ENCODE data around the gene RBPJ.
A peak's percentile ranks its signal among the peaks of the same experiment; 100 is the strongest.

The RBPJ gene

DNA sequence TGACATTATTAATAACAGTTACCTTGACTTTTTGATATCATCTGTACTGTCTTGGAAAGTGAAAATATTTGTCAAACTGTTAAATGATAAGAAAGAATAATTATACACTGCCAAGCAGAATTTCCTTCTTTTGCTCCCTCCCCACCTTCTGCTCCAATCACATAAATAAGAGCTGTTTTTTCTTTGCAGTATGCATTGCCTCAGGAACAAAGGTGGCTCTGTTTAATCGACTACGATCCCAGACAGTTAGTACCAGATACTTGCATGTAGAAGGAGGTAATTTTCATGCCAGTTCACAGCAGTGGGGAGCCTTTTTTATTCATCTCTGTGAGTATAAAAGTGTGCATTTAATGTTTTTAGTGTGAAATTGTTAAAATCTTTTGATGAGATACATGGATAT is 103.3 kb downstream of the RBPJ start:
- DNase-seq = no peak

DNA sequence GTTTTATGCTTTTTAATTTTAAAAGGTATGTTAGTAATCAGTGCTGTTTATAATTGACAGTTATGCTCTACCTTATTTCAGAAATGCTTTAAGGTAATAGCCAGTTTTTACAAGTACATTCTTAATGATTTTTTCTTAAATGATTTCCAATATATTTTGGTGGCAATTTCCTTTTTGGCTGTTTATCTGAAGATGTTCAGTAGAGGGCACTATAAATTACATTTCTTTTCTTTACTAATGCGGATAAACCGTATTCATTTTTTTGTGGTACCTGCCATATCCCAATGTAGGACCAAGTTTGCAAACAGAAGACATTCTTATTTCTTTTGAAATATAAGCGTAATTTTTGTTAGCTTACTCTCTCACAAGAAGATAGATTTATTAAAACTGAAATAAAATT is 104.0 kb downstream of the RBPJ start:
- DNase-seq = no peak

DNA sequence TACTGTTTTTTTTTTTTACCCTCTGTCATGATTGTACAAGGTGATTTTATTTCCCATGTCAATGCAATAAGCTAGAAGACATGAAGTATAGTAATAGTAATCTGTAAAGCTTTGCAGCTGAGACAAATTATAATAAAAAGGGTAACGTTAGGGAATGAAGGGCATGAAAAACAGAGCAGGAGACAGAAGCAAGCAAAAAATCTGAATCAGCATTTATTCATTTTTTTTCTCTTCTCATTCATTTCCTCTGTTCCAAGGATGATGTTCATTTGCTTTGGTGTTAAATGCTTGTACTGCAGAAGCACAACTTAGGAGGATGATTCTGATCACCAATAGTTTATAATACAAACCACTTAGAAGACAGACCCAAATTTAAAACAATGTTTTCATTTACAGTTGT is 105.1 kb downstream of the RBPJ start:
- DNase-seq = no peak

DNA sequence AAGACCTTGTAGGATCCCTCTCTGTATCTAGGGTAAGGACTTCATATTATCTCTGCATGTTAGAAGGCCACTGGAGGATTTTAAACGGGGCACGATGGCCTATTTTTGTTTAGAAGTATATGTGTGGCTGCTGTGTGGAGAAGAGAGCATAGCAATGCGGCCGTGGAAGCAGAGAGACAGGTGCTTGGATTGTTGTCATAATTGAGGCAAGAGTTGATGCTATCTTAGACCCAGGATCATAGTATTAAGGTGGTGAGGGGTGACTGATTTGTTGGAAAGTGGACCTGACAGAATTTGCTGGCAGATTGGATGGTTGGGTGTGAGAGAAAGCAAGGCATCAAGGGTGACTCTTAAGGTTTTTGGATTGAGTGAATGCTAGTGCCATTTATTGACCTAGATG is 106.1 kb downstream of the RBPJ start:
- DNase-seq = no peak

DNA sequence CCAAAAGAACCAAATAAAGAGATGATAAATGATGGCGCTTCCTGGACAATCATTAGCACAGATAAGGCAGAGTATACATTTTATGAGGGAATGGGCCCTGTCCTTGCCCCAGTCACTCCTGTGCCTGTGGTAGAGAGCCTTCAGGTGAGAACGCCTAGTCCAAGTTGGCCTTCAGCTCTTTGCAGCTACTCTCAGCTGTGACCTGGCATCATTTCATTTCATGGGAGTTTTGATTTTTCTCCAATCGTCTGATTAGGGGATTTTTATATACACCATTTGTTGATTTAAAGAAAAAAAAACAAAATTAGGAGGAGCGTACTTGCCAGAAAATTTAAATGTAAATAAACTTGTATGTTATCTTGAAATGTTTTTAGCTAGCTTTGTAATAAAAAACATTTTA is 109.1 kb downstream of the RBPJ start:
- no peak for DNase-seq

DNA sequence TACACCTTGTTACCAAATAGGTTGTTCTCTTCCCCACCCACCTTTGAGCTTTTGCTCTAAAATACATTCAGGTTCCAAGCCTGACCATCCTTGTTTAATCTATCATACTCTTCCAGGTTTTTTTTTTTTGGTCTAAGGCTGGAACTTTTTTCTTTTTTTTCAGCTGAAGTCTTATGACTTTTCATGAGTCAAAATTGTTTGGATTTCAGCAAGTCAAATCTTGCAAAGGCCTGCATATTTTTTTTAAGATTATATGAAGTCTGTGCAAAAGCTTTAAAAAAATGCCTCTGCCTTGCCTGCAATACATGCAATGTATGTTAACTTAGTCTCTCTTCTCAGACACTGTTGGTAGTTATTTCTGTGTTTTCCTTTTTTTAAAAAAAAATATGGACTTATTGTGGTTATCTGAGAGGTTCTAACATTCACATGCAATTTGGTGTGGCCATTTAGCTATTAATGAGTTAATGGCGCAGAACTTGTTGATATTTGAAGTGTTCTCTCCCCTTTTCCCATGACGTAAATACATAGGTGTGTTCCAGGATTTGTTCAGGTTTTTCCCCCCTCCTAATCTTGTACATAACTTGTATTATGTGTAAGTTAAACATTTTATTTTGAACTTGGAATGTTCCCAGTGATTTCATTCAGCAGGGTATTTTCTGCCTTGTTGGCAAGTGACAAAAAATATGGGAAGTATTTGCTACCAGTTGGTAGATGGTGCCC is 110.8 kb downstream of the RBPJ start:
- DNase-seq = no peak

DNA sequence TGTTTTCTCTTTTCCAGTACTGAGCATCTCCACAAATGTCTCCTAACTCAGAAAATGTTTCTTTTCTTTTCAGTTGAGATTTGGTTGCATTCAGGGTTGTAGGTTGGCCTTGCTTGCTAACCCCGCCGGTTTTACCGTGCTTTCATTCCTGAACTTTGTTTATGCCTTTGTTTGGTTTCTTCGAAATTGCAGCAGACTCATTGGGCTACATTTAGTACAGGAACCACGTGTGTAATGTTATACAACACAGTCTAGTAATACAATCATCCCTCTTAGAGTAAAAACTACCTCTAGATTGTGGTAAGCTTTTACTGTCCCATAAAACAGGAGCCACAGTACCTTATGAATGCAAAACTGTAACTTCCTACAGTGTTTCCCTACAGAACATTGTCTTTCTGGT is 111.6 kb downstream of the RBPJ start:
- no peak for DNase-seq

DNA sequence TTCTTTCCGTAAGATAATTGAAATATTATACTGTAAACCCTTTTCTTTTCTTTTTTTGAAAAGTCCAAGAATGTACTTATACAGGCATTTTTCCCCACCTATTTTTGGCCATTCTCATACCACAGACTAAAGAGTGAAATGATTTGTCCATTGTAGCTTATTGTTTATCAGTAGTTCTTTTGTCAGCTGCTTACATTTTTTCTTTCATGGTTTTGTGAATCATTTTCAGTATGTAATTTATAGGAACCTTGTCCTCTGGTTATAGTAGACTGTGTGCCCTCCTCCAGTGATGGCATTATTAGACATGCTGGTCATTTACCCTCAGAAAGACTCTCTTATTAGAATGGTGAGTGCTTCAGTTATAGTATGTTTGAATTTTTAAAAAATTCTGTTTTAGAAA is 112.7 kb downstream of the RBPJ start:
- DNase-seq = no peak

DNA sequence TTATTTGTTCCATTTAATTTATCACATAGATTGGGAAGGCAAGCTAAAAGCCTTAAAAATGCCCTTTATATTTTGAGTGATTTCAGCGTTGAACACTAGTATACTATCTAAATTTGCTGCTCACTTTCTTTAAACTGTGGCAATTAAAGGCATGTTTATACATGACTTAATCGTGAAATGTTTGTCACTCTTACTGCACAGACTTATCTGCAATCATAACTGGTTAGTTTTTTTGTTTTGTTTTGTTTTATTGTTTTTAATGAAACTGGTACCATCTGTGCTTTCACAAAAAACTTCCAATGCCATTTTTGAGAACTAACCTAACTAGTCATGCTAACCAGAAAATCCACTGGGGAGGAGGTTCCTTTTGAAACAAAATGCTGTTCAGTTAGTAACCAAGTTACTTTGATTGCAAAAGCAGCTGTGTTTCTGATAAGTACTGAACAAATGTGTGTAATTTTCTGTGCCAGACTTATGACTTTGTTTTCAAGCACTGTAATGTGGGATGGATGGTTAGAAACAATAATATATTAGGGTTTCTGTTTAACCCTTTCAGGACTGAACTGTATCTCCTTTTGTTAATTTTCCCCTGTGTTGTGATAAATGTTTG is 113.3 kb downstream of the RBPJ start:
- no peak for DNase-seq

DNA sequence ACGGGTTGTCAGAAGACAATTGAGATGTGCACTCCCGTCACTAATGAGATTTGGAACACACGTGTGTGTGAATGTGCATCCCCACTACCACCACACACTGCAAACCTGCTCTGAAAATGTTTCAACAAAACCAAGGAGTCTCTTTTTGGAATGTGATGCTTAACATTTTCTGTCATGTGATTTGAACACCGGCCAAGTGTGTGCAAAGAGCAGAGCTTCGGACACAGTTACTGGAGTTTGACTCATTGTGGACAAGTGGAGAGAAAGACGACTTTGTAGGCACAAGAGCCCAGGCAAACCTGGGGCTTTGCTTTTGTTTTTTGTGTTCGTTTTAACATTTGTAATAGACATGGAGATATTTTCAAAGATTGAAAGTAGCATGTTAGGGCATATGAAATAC is 120.3 kb downstream of the RBPJ start:
- DNase-seq = peak; percentile 11

DNA sequence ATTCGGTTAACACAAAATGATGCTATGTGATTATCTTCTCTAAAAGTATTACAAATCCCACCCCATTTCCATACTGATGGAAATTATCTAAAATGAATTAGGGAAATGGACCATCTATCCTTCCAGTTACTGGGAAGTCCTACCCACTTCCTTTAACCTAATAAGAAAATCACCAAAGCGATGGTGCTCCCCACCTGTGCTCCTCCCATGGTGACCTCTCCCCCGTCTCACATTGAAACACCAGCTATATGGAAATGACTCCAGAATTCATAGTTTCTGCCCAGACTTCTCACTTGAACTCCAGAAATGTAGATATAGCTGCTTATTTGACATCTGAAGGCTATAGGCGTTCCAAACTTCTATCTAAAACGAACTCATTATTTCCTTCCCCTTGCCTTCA is 121.0 kb downstream of the RBPJ start:
- DNase-seq = no peak

DNA sequence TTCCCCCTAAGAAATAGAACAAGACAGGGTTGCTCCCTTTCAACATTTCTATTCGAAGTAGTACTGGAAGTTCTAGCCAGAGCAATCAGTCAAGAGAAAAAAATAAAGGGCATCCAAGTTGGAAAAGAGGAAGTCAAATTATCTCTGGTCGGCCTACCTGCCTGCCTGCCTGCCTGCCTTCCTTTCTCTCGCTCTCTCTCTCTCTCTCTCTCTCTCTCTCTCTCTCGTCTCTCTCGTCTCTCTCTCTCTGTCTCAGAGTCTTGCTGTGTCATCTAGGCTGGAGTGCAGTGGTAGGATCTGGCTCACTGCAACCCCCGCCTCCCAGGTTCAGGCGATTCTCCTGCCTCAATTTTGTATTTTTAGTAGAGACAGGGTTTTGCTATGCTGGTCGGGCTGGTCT is 126.6 kb downstream of the RBPJ start:
- no peak for DNase-seq

DNA sequence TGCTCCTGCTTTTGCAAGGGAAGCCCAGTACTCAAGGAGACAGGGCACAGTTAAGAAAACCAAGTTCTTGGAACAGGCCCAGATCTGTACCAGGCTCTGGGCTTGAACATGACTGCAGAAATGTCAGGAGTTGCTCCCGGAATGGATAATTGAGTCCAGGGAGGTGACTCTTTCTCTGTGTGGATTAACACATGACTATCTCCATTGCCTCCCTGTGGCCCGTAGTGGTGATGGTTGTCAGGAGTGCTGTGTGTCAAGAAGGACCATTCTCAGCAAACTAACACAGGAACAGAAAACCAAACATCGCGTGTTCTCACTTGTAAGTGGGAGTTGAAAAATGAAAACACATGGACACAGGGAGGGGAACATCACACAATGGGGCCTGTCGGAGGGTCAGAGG is 129.6 kb downstream of the RBPJ start:
- no peak for DNase-seq

DNA sequence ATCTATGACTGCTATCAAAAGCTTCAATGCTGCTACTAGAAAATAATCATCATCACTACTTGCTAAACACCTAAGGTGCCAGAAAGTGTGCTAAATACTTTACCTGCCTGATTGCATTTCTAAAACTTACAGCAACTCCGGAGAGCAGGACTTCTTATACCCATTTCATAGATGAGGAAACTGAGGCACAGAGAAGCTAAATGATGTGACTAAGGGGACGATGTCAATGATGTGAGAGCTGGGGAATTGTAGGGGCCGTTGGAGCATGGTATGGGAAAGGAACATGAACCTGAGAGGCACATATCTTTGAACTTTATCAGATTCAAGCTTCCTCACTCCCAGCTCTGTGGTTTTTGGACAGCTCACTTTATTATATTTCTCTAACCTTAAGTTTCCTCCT is 130.8 kb downstream of the RBPJ start:
- DNase-seq = no peak

DNA sequence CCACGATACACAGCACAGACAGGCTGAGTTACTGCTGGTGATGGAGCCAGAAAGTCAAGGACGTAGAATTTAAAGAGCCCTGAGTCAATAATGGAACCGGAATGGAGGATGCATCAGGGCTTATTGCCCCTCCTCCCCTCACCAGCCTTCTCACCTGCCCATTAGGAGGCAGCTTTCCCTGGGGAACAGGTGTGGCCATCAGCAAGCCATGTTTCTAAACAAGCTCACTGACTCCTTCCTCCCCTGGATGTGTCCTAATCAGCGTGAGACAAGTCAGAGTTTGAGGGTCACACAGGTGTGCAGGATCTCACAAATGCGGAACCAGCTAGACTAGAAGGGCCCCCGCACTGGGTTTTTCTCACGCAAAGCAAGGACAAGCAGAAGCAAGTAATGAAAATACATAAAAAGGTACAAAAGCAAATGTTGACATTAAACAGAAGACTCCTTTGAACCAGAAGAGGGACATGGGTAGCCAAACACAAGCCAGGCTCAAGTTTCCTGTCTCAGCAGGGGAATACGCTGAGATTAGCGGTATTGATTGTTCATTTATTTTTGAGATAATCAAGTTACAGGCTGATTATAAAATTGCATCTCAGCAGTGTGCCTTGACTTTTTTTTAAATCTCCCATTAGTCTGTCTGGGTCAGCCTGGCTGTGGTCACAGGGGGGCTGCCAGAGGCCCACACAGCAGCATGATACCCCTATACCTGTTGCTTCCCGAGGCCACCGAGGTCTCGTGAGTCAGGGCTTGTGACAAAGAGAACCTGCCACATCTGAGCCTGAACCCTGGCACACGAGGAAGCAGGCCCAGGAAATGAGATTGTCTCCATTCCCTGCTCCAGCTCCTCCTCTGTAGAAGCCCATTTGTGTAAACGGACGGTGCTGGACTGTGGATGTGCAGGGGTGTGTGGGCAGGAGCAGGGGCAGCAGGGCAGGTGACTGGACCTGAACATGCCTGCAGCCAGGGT is 132.0 kb downstream of the RBPJ start:
- DNase-seq = no peak

DNA sequence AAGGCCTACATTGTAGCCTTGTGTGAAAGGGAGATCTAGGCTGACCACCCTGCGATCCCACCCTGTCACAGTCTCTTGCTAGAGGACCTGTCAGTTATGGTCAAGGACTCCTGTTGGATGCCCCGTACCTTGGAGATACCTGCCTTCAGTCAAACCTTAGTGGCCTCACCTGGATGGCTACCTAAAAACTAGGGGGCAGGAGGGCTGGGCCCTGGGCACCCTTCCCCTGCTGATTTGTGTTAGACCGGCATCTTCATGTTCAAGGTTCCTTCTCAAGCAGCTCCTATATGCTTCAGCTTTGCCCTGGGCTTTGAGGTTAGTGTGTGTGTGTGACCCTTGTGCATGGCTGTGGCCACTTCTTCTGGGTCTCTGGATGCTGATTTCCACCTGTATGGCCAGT is 134.1 kb downstream of the RBPJ start:
- DNase-seq = no peak

DNA sequence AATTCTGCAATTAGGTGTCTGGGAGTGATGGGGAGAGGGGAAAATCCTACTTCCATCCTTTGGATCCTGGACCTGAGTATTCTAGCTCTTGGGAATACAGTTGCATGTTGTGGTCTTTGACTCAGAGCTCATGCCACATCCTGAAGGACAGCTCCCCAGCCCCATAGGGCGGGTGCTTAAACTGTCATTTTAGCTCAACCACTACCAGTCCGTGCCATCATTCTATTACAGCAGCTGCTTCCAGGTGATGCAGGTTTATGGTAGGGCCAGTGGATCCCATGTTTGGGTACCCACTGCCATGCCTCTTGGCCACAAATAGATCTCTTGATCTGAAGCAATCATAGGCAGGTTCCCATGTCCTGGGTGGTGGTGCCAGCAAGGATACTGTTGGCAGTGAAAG is 134.8 kb downstream of the RBPJ start:
- DNase-seq = no peak

DNA sequence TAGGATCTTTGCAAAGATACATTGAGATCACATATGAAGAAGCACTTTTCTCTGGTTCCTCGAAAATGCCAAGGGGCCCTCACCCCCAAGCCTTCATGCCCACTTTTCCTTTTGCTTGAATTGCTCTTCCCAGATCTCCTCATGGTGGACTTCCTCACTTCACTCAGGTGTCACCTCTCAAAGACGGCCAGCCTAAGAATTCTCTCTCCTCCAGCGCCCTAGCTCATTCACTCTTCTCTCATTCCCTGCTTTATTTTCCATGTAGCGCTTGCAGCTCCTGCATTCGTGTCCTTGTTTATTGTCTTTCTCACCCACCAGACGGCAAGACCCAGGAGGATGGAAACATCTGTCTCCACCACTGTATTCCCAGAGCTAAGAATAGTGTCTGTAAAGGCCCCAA is 136.6 kb downstream of the RBPJ start:
- no peak for DNase-seq

DNA sequence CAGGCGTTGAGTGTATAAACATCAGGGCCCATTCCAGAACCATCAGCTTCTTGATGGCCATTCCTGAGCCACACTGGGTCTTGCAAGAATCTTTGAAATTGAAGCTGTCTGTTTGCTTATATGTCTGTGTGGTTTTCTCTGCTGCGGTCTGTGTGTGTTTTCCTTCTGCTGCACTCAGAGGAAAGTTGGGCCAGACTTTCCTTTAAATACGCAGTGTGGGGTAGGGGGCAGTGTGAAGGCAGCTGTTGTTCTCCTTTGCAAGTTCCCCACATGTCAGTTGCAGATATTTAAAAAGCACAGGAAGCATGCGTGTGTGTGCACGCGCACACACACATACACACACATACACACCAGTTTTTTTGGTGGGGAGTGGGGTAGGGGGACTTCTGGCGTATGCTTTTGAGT is 137.3 kb downstream of the RBPJ start:
- DNase-seq = no peak

DNA sequence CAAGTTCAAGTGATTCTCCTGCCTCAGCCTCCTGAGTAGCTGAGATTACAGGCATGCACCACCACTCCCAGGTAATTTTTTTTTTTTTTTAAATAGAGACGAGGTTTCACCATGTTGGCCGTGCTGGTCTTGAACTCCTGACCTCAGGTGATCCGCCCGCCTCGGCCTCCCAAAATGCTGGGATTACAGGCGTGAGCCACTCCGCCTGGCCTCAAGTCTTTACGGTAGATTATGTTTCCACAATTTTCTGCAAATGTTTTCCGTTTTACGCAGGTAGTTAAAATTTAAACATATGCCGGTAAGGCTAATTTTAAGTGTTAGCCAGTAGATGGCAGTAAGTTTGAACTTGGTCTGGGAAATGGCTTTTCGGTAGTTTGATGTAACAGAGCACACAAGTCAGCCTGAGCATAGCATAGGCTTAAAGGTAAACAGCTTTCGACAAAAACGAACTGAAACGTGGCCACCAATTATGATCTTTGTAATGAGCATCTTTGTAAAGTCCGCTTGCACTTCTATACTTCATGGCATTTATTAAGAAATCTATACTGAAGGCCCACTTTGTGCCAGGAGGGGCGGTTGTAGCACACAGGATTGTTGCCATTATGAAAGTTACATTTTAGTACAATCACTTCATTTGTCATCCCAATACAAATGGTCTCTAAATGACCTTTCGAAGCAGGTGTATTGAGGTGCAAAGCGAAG is 138.4 kb downstream of the RBPJ start:
- peak; percentile 37 for DNase-seq

DNA sequence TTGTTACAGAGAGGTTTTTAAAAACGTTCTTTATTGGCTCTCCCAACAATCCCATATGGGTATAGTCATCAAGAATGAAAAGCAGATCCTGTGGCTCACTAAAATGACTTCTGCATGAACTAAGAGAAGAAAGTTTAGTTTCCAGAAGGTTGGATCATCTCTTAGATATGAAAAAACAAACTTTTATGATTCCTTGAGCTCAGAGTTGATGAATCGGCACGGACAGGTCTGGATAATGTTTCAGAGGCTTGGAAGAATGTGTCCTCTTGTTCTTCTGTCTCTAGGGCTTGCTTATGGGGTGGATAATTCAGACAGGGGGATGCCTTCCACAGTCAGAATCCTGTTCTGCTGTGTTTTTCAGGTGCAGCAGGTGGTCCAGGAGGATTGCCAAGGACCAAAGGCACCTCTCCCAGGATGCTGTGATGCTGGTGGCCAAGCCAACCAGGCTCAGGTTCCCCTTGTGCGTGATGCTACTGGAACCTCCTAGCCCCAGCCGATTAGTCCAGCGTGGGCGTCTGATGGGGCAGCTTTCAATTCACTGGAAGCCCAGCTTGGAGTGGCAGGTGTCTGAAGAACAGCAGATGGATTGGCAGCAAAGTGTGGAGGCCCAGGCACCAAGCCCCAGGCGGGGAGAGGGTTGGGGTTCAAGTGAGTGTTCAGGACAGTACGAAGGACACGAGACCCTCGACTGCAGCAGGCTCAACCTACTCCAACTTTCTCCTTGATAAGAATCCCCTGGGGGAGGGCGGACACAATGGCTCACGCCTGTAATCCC is 139.1 kb downstream of the RBPJ start:
- DNase-seq = no peak

DNA sequence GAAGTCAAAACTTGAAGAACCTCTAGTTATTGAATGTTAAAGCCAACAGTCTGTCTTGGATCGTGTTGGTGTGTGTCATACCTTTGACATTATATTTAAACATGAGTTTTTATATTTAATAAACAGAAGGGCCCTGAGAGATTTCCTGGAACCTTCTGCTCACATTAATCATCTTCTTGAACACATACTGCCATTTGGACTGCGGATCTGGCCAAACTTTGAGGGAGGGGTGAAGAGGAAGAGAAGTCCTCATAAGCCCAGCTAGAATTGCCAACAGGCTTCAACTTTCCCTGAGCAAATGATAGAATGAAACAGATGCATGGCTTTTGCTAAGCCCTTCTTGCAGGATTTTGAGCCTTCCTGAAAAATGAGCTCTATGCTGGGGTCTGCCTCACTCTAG is 142.1 kb downstream of the RBPJ start:
- no peak for DNase-seq

DNA sequence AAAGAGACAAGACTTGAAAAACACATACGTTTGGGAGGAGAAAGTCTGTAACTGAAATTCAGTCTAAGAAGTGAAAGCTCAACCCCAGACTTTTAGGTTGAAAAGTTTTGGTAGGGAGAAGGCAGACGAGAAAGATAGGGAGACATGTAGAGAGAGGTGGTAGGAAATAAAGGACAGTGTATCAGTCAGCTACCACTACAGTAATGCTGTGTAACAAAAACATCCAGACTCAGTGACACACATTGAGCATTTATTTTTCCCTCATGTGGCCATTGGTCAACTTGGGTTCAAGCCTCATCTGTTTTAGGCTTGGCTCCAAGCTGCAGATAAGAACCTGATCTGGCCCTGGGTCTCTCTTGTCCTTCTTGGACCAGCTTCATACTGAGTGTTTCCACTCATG is 142.6 kb downstream of the RBPJ start:
- DNase-seq = no peak

All from midbrain (tissue), 1 donor.